Liver (tissue), 9 donors: ENCODE results near the gene BRSK2. TPM values are rescaled to one million over a fixed set of nuclear protein-coding genes. Genes with fewer than 3 reads are reported as not detected.

Source experiments
- DNase-seq: peaks from one replicate; pipeline ENCODE4 v3.0.0-alpha.2; 2017; ENCODE audit warnings: low spot score
- H3K27ac ChIP-seq, 2 donors: one replicate each; pipeline ENCODE4 v1.7.0; 2013; ENCODE audit warnings: inconsistent platforms in 2 of 2, low read length in 2 of 2, control low read depth in 1 of 2, low read depth in 1 of 2, mild to moderate bottlenecking in 1 of 2
- H3K27me3 ChIP-seq, 4 donors: one replicate each; pipeline versions ENCODE4 v1.6.1 to v1.7.0; 2013; ENCODE audit warnings: low read length in 3 of 4, inconsistent platforms in 1 of 4, mild to moderate bottlenecking in 1 of 4, moderate library complexity in 1 of 4; ENCODE audit not compliant: control insufficient read depth in 4 of 4, insufficient read depth in 4 of 4
- H3K36me3 ChIP-seq, 4 donors: one replicate each; pipeline versions ENCODE4 v1.6.1 to v1.7.0; 2013; ENCODE audit warnings: low read length in 3 of 4, mild to moderate bottlenecking in 3 of 4, low read depth in 1 of 4, moderate library complexity in 1 of 4; ENCODE audit not compliant: control insufficient read depth in 4 of 4, insufficient read depth in 3 of 4
- H3K4me1 ChIP-seq, 4 donors: one replicate each; pipeline versions ENCODE4 v1.6.1 to v1.7.0; 2013; ENCODE audit warnings: low read length in 3 of 4, mild to moderate bottlenecking in 3 of 4, moderate library complexity in 1 of 4; ENCODE audit not compliant: control insufficient read depth in 4 of 4, insufficient read depth in 4 of 4
- H3K4me3 ChIP-seq, 3 donors: one replicate each; pipeline versions ENCODE4 v1.6.1 to v1.7.0; 2013; ENCODE audit warnings: low read length in 3 of 3, control low read depth in 1 of 3, low read depth in 1 of 3, mild to moderate bottlenecking in 1 of 3
- H3K9ac ChIP-seq, 2 donors: one replicate each; pipeline ENCODE4 v1.7.0; 2013; ENCODE audit warnings: low read length in 2 of 2, mild to moderate bottlenecking in 2 of 2, moderate library complexity in 2 of 2, control low read depth in 1 of 2, low read depth in 1 of 2
- H3K9me3 ChIP-seq, 4 donors: one replicate each; pipeline versions ENCODE4 v1.6.1 to v1.7.0; 2013; ENCODE audit warnings: low read length in 3 of 4; ENCODE audit not compliant: control insufficient read depth in 4 of 4
- ATF3 ChIP-seq: IDR thresholded peaks from 2 replicates; pipeline ENCODE4 v1.6.1; 2016; ENCODE audit warnings: antibody characterized with exemption
- CTCF ChIP-seq: fragments of 150-350 bp; IDR thresholded peaks from 2 replicates; pipeline ENCODE4 v1.5.1; 2017; ENCODE audit warnings: improper control_type of control experiment, low read depth, low read length; ENCODE audit not compliant: missing input control
- FOXA1 ChIP-seq: IDR thresholded peaks from 2 replicates; pipeline ENCODE4 v1.6.1; 2016; ENCODE audit warnings: antibody characterized with exemption
- FOXA2 ChIP-seq: IDR thresholded peaks from 2 replicates; pipeline ENCODE4 v1.6.1; 2016; ENCODE audit warnings: antibody characterized with exemption
- HNF4A ChIP-seq, 2 donors: conservative IDR thresholded peaks; 2 replicates each; pipeline ENCODE4 v1.6.1; 2016; ENCODE audit warnings: antibody characterized with exemption in 2 of 2, mild to moderate bottlenecking in 2 of 2
- HNF4G ChIP-seq: IDR thresholded peaks from 2 replicates; pipeline ENCODE4 v1.6.1; 2016; ENCODE audit warnings: antibody characterized with exemption
- JUND ChIP-seq, 2 donors: IDR thresholded peaks; 2 replicates each; pipeline ENCODE4 v1.6.1; 2016; ENCODE audit warnings: antibody characterized with exemption in 2 of 2
- MAX ChIP-seq: IDR thresholded peaks from 2 replicates; pipeline ENCODE4 v1.6.1; 2016; ENCODE audit warnings: antibody characterized with exemption
- NR2F2 ChIP-seq: IDR thresholded peaks from 2 replicates; pipeline ENCODE4 v1.6.1; 2016; ENCODE audit warnings: antibody characterized with exemption
- RAD21 ChIP-seq, 2 donors: IDR thresholded peaks; 2 replicates each; pipeline ENCODE4 v1.6.1; 2016; ENCODE audit warnings: antibody characterized with exemption in 2 of 2, mild to moderate bottlenecking in 2 of 2
- REST ChIP-seq: IDR thresholded peaks from 2 replicates; pipeline ENCODE4 v1.6.1; 2016; ENCODE audit warnings: antibody characterized with exemption, mild to moderate bottlenecking
- RXRA ChIP-seq, 2 donors: IDR thresholded peaks; 2 replicates each; pipeline ENCODE4 v1.6.1; 2017 to 2018; ENCODE audit warnings: antibody characterized with exemption in 2 of 2, mild to moderate bottlenecking in 1 of 2
- SP1 ChIP-seq: IDR thresholded peaks from 2 replicates; pipeline ENCODE4 v1.6.1; 2018; ENCODE audit warnings: antibody characterized with exemption, mild to moderate bottlenecking
- TAF1 ChIP-seq: conservative IDR thresholded peaks from 2 replicates; pipeline ENCODE4 v1.6.1; 2016; ENCODE audit warnings: antibody characterized with exemption, mild to moderate bottlenecking
- YY1 ChIP-seq: IDR thresholded peaks from 2 replicates; pipeline ENCODE4 v1.6.1; 2016; ENCODE audit warnings: antibody characterized with exemption, mild to moderate bottlenecking
- WGBS: extraction: QIAGEN DNeasy Blood & Tissue Kit; methylation state at CpG from one replicate; pipeline ENCODE4 v1.1.7; 2013; 5-methylcytosine and 5-hydroxymethylcytosine counted together
- polyA plus RNA-seq, 2 donors: library from polyadenylated mRNA; stranded (reverse) in 1 of 2; unstranded in 1 of 2; fragments of 200-250 nt in 1 of 2; fragments of >200 nt in 1 of 2; fragmentation: Nextera tagmentation in 1 of 2; extraction: Ambion mirVana in 1 of 2; gene quantifications; one replicate each; pipeline versions ENCODE4 v1.2.1 to v1.2.3, GENCODE V29; 2013 to 2015
- total RNA-seq, 2 donors: library from RNA; depleted of rRNA; stranded (reverse); fragments of >200 nt; gene quantifications; one replicate each; pipeline ENCODE4 v1.2.3, GENCODE V29; 2014
- TF ChIP-seq, protein P1 (sequence below): IDR thresholded peaks from 2 replicates; pipeline ENCODE4 v1.6.1; 2016; ENCODE audit warnings: antibody characterized with exemption
- donor health status: healthy.
- donor health status: healthy.
- donor health status: healthy.
- donor health status: healthy.
- donor health status: healthy.

BRSK2 gene
- total and polyA plus RNA-seq, 4 donors, result 0.05 to 0.17 TPM; not detected in 2

DNA sequence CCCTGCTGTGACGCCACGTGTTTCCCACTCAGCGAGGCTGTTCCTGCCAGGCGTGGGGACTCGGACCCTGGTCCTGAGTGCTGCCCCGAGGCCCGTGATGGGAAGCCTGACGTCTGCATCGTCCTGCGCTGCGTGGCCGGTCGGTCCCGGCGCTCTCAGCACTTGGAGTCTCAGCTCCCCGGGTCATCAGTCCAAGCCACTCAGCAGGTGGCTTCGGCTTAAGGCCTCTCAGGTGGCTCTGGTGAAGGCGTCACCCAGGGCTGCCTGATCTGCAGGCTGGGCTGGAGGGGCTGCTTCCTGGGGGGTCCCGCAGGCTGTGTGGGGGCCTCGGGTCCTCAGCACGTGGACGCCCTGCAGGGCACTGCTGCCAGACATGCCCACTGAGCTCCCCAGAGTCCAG, 35.3 kb downstream of the BRSK2 start:
- Histone ChIP-seq H3K36me3 (no peaks in the 10 kb centered on the region), H3K4me1 (no peaks in the 10 kb centered on the region)

GRCh38 chr11:1425439-1425838, 35.7 kb downstream of the BRSK2 start:
- DNase-seq, result no peak
- H3K4me3 ChIP-seq, result no peak overlapping the region
- WGBS, result 74% methylated on average over 17 of the region's 17 CpGs
- TF ChIP-seq FOXA2, result no peak
- TF ChIP-seq TAF1, result no peak
- TF ChIP-seq MAX, result no peak
- TF ChIP-seq, protein P1, sequence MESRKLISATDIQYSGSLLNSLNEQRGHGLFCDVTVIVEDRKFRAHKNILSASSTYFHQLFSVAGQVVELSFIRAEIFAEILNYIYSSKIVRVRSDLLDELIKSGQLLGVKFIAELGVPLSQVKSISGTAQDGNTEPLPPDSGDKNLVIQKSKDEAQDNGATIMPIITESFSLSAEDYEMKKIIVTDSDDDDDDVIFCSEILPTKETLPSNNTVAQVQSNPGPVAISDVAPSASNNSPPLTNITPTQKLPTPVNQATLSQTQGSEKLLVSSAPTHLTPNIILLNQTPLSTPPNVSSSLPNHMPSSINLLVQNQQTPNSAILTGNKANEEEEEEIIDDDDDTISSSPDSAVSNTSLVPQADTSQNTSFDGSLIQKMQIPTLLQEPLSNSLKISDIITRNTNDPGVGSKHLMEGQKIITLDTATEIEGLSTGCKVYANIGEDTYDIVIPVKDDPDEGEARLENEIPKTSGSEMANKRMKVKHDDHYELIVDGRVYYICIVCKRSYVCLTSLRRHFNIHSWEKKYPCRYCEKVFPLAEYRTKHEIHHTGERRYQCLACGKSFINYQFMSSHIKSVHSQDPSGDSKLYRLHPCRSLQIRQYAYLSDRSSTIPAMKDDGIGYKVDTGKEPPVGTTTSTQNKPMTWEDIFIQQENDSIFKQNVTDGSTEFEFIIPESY, result no peak
- TF ChIP-seq RXRA (IDR thresholded peaks at IDR 0.05), result no peak
- TF ChIP-seq YY1, result no peak
- no peak for TF ChIP-seq CTCF
- no peak for TF ChIP-seq NR2F2
- no peak for TF ChIP-seq HNF4G
- no peak for TF ChIP-seq ATF3
- no peak for TF ChIP-seq REST
- no peak for TF ChIP-seq RAD21 (IDR thresholded peaks at IDR 0.05)
- TF ChIP-seq FOXA1, result no peak
- TF ChIP-seq SP1, result no peak
- TF ChIP-seq HNF4A (conservative IDR thresholded peaks at IDR 0.05), result no peak

More for the DNA sequence above, 35.3 kb downstream of the BRSK2 start:
- DNase-seq, result no peak
- TF ChIP-seq MAX, result no peak
- no peak for TF ChIP-seq REST
- TF ChIP-seq NR2F2, result no peak
- TF ChIP-seq JUND (IDR thresholded peaks at IDR 0.05), result no peak
- TF ChIP-seq RAD21 (IDR thresholded peaks at IDR 0.05), result no peak
- no peak for TF ChIP-seq FOXA1
- TF ChIP-seq RXRA (IDR thresholded peaks at IDR 0.05), result no peak
- H3K9me3 ChIP-seq, result peaks cover 0 to under 1% (median 0%) of the 10 kb centered on the region in 4 donors
- H3K27ac ChIP-seq, result no peak overlapping the region
- no peak overlapping the region for H3K9ac ChIP-seq
- peaks cover 0 to 3% (median 0%) of the 10 kb centered on the region in 4 donors for H3K27me3 ChIP-seq
- WGBS, result 85% methylated on average over 22 of the region's 22 CpGs
- no peak overlapping the region for H3K4me3 ChIP-seq

More at GRCh38 chr11:1425439-1425838, 35.7 kb downstream of the BRSK2 start:
- H3K36me3 ChIP-seq, result no peaks in the 10 kb centered on the region
- H3K27me3 ChIP-seq, result peaks cover 0 to 3% (median 0%) of the 10 kb centered on the region in 4 donors
- H3K27ac ChIP-seq, result no peak overlapping the region
- no peaks in the 10 kb centered on the region for H3K9me3 ChIP-seq
- no peak overlapping the region for H3K9ac ChIP-seq
- no peaks in the 10 kb centered on the region for H3K4me1 ChIP-seq
